Lower leg skin (tissue), 4 donors: ENCODE data around the gene DDX56. TPM values are rescaled to one million over a fixed set of nuclear protein-coding genes. Genes with fewer than 3 reads are reported as not detected.
"Not testable (repeated sequence)": the region's sequence is repeated elsewhere in the genome, so short reads cannot be mapped to it uniquely, and the experiment has no call there.

Experiments
- DNase-seq, 2 donors: peaks; one replicate each; pipeline ENCODE4 v3.0.0-alpha.2; 2019; ENCODE audit warnings: low spot score in 2 of 2
- H3K4me3 ChIP-seq: fragments of 200-600 bp; sonication (generic); 2 replicates; pipeline ENCODE4 v1.5.1; 2017; ENCODE audit warnings: mild to moderate bottlenecking, low read depth; ENCODE audit not compliant: poor library complexity, severe bottlenecking
- CTCF ChIP-seq, 3 donors: fragments of 450-650 bp; IDR thresholded peaks; one replicate each; pipeline ENCODE4 v1.5.1; 2016; ENCODE audit warnings: antibody characterized with exemption in 3 of 3, mild to moderate bottlenecking in 3 of 3, moderate library complexity in 2 of 3
- POLR2A ChIP-seq, 2 donors: fragments of 450-650 bp; IDR thresholded peaks; one replicate each; pipeline ENCODE4 v1.6.1; 2016 to 2017; ENCODE audit warnings: antibody characterized with exemption in 2 of 2, mild to moderate bottlenecking in 1 of 2, moderate library complexity in 1 of 2
- WGBS, 2 donors: methylation state at CpG; one replicate each; pipeline ENCODE4 v1.1.5; 2018; 5-methylcytosine and 5-hydroxymethylcytosine counted together
- intact Hi-C: fragments of 100-400 bp; cut with DNase I; formaldehyde crosslinking; loops from one replicate; pipeline ENCODE4 v1.15.0; 2023; ENCODE audit warnings: low total_unique reads
- total RNA-seq, 4 donors: library from RNA; depleted of rRNA; stranded (reverse); fragments of >200 nt; gene quantifications; one replicate each; pipeline ENCODE4 v1.1.0, GENCODE V29; 2016

The DDX56 gene
- total RNA-seq, 4 donors from 2014 or later: 58.9 to 71.7 (median 68.3) TPM

DNA sequence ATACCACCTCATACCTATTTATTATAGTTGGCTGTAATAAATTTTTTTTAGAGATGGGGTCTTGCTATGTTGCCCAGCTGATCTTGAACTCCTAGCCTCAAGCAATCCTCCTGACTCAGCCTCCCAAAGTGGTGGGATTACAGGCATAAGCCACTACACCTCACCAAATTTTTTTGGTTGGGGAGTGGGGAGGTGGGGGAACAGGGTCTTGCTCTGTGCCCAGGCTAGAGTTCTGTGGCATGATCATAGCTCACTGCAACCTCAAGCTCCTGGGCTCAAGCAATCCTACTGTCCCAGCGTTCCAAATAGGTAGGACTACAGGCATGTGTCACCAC lies 28.8 kb upstream of the DDX56 start:
- TF ChIP-seq CTCF (IDR thresholded peaks at IDR 0.05) (no peak), POLR2A (IDR thresholded peaks at IDR 0.05) (no peak)
- no peak for DNase-seq
- 76 to 77% methylated on average over 1 of the region's 1 CpG for WGBS, 2 donors
- intact Hi-C loops: no loop called here
- H3K4me3 ChIP-seq: no peak overlapping the region

DNA sequence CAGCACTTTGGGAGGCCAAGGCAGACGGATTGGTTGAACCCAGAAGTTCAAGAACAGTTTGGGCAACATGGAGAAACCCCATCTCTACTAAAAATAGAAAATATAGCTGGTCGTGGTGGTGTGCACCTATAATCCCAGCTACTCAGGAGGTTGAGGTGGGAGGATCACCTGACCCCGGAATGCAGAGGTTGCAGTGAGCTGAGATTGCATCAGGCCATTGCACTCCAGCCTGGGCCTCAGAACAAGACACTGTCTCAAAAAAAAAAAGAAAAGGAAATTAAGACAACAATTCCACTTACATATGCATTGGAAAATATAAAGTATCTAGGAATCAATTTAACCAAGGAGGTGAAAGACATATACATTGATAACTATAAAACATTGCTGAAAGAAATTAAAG lies 25.5 kb upstream of the DDX56 start:
- H3K4me3 ChIP-seq: no peak overlapping the region
- intact Hi-C loops: no loop called here
- TF ChIP-seq CTCF (IDR thresholded peaks at IDR 0.05): no peak
- no peak for TF ChIP-seq POLR2A (IDR thresholded peaks at IDR 0.05)
- WGBS, 2 donors: 70 to 81% methylated on average over 3 of the region's 3 CpGs
- DNase-seq: no peak

DNA sequence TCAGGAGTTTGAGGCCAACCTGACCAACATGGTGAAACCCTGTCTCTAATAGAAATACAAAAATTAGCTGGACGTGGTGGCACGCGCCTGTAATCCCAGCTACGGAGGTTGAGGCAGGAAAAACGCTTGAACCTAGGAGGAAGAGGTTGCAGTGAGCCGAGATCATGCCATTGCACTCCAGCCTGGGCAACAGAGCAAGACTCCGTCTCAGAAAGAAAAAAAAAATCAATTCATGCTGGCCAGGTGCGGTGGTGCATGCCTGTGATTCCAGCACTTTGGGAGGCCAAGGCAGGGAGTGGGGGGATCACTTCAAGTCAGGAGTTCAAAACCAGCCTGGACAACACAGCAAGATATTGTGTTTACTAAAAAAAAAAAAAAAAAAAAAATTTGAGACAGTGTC lies 23.5 kb upstream of the DDX56 start:
- 89 to 91% methylated on average over 8 of the region's 8 CpGs for WGBS, 2 donors
- H3K4me3 ChIP-seq, DNase-seq, intact Hi-C loops: not testable (repeated sequence)

- TF ChIP-seq CTCF (IDR thresholded peaks at IDR 0.05): no peak
- TF ChIP-seq POLR2A (IDR thresholded peaks at IDR 0.05): no peak
- intact Hi-C loops: no loop called here
- WGBS, 2 donors: 73 to 81% methylated on average over 5 of the region's 5 CpGs
- H3K4me3 ChIP-seq: no peak overlapping the region
- no peak for DNase-seq
These were observed 22.4 kb upstream of the DDX56 start for GRCh38 chr7:44595934-44596635.

DNA sequence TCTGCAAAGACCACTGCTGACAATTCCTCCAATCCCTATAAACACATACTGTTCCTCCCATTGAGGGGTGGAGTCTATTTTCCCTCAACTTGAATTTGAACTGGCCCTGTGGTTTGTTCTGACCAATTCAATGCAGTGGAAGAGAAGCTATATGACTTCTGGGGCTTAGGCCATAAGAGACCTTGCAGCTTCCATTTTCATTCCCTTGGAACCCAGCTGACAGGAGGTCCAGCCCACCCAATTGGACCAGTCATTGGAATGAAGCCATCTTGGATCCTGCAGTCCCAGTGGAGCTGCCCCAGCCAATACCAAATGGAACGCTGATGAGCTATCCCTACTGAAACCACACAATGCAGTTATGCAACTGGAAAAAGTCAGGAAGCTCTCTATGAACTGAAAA lies 17.2 kb upstream of the DDX56 start:
- TF ChIP-seq CTCF (IDR thresholded peaks at IDR 0.05) (no peak), POLR2A (IDR thresholded peaks at IDR 0.05) (no peak)
- intact Hi-C loops: no loop called here
- H3K4me3 ChIP-seq: no peak overlapping the region
- WGBS, 2 donors: 74 to 81% methylated on average over 1 of the region's 1 CpG
- DNase-seq: no peak

DNA sequence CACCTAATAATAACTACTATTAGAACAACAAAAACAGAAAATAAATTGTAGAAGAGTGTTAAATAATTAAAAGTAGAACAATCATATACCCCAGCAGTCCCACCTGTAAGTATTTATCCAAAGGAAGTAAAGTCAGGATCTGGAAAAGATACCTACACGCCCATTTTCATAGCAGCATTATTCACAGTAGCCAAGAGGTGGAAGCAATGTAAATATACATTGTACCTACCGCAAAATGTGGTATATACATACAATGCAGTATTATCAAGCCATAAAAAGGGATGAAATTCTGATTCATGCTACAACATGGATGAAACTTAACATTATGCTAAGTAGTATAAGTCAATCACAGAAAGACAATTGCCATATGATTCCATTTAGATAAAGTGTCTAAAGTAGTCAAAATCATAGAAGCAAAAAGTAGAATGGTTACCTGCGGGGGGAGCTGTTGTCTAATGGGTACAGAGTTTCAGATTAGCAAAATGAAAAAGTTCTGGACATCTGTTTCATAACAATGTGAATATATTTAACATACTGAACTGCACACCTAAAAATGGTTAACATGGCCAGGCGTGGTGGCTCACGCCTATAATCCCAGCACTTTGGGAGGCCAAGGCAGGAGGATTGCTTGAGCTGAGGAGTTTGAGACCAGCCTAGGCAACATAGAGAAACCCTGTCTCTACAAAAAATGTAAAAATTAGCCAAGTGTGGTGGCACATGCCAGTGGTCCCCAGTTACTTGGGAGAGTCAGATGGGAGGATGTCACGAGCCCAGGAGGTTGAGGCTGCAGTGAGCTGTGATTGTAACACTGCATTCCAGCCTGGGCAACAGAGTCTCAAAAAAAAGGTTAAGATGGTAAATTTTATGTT lies 14.4 kb upstream of the DDX56 start:
- intact Hi-C loops: loop anchor here (5.0 kb wide), 1 partner anchor 259 kb away; the partner anchor contains the start of gene H2AZ2
- H3K4me3 ChIP-seq: no peak overlapping the region
- TF ChIP-seq POLR2A (IDR thresholded peaks at IDR 0.05) (no peak), CTCF (IDR thresholded peaks at IDR 0.05) (no peak)
- 16 to 25% methylated on average over 6 of the region's 6 CpGs for WGBS, 2 donors
- DNase-seq: peak in 1 of 2 donors; percentile 65
